Posterior vena cava (tissue), 2 donors: ENCODE results near the gene ASIC2. TPM values are rescaled to one million over a fixed set of nuclear protein-coding genes. Genes with fewer than 3 reads are reported as not detected.
"Not testable (repeated sequence)": the region's sequence is repeated elsewhere in the genome, so short reads cannot be mapped to it uniquely, and the experiment has no call there.

ENCODE experiments used
- DNase-seq: peaks from one replicate; pipeline ENCODE4 v3.0.0-alpha.2; 2020; ENCODE audit warnings: low spot score
- intact Hi-C, 2 donors: fragments of 100-400 bp; cut with DNase I; formaldehyde crosslinking; loops; one replicate each; pipeline versions ENCODE4 v1.14.1 to v1.14.2; 2022 to 2023
- total RNA-seq, 2 donors: library from RNA; stranded (reverse); fragmentation: NEBNext Ultra II Directional; extraction: Animal tissue kit (Norgen Biotek cat#: 25700); gene quantifications; one replicate each; pipeline ENCODE4 v1.2.1, GENCODE V29; 2021
- donor health status: DM: yes; HTN: yes; CAD: no.
- donor health status: DM: yes; HTN: yes; CAD: no.

Gene ASIC2
- total RNA-seq, 2 donors from 2014 or later: not detected

DNA sequence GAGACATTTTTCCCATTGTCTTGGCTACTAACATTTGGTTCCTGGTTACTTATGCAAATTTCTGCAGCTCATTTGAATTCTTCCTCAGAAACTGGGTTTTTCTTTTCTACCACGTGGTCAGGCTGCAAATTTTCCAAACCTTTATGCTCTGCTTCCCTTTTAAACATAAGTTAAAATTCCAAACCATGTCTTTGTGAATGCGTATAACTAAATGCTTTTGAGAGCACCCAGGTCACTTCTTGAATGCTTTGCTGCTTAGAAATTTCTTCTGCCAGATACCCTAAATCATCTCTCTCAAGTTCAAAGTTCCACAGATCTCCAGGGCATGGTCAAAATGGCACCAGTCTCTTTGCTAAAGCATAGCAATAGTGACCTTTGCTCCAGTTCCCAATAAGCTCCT lies 305.2 kb downstream of the ASIC2 start:
- intact Hi-C loops, DNase-seq: not testable (repeated sequence)

DNA sequence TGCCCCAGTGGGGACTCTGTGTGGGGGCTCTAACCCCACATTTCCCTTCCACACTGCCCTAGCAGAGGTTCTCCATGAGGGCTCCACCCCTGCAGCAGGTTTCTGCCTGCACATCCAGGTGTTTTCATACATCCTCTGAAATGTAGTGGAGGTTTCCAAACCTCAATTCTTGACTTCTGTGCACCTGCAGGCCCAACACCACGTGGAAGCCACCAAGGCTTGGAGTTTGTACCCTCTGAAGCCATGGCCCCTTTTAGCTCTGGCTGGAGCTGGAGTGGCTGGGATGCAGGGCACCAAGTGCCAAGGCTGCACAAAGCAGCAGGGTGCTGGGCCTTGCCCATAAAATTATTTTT lies 305.7 kb downstream of the ASIC2 start:
- DNase-seq, intact Hi-C loops: not testable (repeated sequence)

DNA sequence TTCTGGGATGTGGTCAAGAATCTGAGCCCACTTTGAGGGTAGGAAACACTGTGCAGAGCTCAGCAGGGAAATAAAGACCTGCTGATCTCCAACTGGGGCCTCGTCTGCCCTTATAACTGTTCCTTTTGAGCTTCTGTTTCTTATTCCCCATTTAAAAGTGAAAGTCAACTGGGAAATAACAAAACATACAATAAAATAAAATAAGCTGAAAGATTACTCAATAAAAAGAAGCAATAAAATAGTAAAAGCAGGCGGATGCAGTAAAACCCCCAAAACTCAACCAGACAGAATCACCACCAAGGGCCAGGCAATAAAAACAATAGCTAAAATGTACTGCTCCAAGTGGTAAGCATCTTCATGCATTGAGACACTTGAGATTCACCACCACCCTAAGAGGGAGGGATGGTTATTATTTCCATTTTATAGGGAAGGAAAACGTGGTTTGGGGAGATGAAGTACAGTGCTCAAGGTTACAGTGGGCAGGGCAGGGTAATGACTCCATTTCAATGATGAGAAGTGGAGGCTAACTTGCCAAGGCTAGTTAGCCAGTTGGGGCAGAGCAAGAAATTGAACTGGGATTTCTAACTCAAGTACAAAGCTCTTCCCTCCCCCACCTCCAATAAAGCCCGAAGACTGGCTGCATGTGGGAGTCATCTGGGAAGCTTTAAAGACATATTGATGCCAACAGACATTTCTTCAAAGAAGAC lies 307.9 kb downstream of the ASIC2 start:
- DNase-seq: no peak
- intact Hi-C loops: no loop called here

DNA sequence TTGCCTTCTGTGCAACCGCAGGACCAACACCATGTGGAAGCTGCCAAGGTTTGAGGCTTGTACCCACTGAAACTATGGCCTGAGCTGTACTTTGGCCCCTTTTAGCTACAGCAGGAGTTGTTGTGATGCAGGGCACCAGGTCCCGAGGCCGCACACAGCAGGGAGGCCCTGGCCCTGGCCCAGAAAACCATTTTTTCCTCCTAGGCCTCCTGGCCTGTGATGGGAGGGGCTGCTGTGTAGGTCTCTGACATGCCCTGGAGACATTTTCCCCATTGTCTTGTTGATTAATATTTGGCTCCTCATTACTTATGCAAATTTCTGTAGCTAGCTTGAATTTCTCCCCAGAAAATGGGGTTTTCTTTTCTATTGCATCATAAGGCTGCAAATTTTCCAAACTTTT lies 311.5 kb downstream of the ASIC2 start:
- intact Hi-C loops, DNase-seq: not testable (repeated sequence)

DNA sequence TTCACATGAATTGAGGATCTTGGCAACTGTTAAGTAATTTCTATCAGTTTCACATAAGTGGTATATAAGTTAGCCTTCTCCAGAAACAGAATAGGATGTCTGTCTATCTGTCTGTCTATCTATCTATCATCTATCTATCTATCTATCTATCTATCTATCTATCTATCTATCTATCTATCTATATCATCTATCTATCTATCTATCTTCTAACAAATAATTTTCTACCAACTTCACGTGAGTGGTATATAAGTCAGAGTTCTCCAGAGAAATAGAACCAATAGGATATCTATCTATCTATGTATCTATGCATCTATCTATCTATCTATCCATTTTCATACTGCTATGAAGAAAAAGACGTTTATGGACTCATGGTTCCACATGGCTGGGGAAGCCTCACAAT lies 312.9 kb downstream of the ASIC2 start:
- DNase-seq: no peak
- intact Hi-C loops: no loop called here

- intact Hi-C loops: no loop called here
- DNase-seq: no peak
Observed at GRCh38 chr17:32976605-32977004, 316.5 kb downstream of the ASIC2 start.

DNA sequence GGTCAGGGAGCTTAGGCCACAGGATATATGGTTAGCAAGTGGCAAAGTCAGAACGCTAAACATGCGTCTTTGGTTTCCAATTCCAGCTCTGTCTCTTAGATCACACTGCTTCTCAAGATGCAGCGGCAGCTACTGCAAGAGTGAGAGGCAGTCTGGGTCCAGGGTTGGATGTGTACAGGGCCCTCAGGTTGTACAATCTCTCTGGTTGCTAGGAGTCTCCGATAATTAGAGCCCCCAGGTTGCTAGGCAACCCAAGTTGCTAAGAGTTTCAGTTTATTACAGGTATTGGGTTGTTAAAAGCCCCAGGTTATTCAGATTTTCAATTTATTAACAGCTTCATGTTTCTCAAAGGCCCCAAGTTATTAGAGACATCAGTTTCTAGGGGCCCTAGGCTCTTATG lies 317.0 kb downstream of the ASIC2 start:
- DNase-seq: no peak
- intact Hi-C loops: no loop called here

GRCh38 chr17:32971171-32971570 lies 321.9 kb downstream of the ASIC2 start:
- no peak for DNase-seq
- intact Hi-C loops: no loop called here

- intact Hi-C loops: no loop called here
- no peak for DNase-seq
Observed at GRCh38 chr17:32970281-32970680, 322.8 kb downstream of the ASIC2 start.

DNA sequence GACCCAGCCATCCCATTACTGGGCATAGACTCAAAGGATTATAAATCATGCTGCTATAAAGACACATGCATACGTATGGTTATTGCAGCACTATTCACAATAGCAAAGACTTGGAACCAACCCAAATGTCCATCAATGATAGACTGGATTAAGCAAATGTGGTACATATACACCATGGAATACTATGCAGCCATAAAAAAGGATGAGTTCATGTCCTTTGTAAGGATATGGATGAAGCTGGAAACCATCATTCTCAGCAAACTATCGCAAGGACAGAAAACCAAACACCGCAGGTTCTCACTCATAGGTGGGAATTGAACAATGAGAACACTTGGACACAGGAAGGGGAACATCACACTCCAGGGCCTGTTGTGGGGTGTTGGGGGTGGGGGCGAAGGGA lies 323.9 kb downstream of the ASIC2 start:
- DNase-seq, intact Hi-C loops: not testable (repeated sequence)

DNA sequence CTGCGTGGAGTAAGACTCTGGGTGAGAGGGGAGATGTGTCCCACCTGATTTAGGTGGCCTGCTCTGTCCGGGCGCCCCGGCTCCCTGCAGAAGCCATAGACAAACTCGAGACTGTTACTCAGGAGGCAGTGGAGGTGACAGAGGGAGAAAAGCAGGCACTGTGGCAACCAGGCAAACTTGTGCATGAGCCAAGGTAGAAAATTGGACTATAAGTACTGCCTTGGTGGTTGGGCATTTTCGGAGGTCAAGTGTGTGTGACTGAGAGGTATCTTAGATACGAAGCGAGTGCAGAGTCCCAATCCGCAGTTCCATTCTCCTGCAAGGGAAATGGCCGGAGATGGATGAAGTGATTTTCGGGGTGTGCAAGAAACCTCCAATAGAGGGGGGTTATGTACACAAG lies 328.6 kb downstream of the ASIC2 start:
- DNase-seq: no peak
- intact Hi-C loops: no loop called here
